MM.1S (cell line): ENCODE measurements around the gene PHACTR1.

Experiments used
- DNase-seq: peaks from one replicate; pipeline ENCODE4 v3.0.0-alpha.2; 2015
- H2AFZ ChIP-seq: fragments of 300-600 bp; sonication (generic); 2 replicates; pipeline ENCODE4 v1.6.0; 2016; ENCODE audit warnings: antibody characterized with exemption, low read length
- H3F3A ChIP-seq: fragments of 300-600 bp; sonication (generic); 2 replicates; pipeline ENCODE4 v1.6.1; 2016; ENCODE audit warnings: mild to moderate bottlenecking, antibody characterized with exemption, low read length, moderate library complexity, mixed read lengths; ENCODE audit not compliant: insufficient read depth
- H3K27ac ChIP-seq: fragments of 300-600 bp; sonication (generic); 2 replicates; pipeline ENCODE4 v1.5.1; 2016; ENCODE audit warnings: mild to moderate bottlenecking, low read length
- H3K27me3 ChIP-seq: fragments of 300-600 bp; sonication (generic); replicated peaks from 2 replicates; pipeline ENCODE4 v1.6.0; 2016; ENCODE audit warnings: low read length; ENCODE audit not compliant: insufficient read depth
- H3K36me3 ChIP-seq: fragments of 300-600 bp; sonication (generic); replicated peaks from 2 replicates; pipeline ENCODE4 v1.6.1; 2016; ENCODE audit warnings: mild to moderate bottlenecking, low read length, mixed read lengths; ENCODE audit not compliant: insufficient read depth
- H3K4me1 ChIP-seq: fragments of 300-600 bp; sonication (generic); 2 replicates; pipeline ENCODE4 v1.6.1; 2016; ENCODE audit warnings: low read length, mixed read lengths
- H3K4me2 ChIP-seq: fragments of 300-600 bp; sonication (generic); 2 replicates; pipeline ENCODE4 v1.6.0; 2016; ENCODE audit warnings: low read depth, low read length
- H3K4me3 ChIP-seq: fragments of 300-600 bp; sonication (generic); 2 replicates; pipeline ENCODE4 v1.5.1; 2016; ENCODE audit warnings: low read length, mixed read lengths
- H3K79me2 ChIP-seq: fragments of 300-600 bp; sonication (generic); 2 replicates; pipeline ENCODE4 v1.6.1; 2016; ENCODE audit warnings: mixed run types, low read length, mixed read lengths
- H3K9ac ChIP-seq: fragments of 300-600 bp; sonication (generic); 2 replicates; pipeline ENCODE4 v1.6.1; 2016; ENCODE audit warnings: low read length, mixed read lengths
- H3K9me2 ChIP-seq: fragments of 300-600 bp; sonication (generic); replicated peaks from 2 replicates; pipeline ENCODE4 v1.6.1; 2016; ENCODE audit warnings: mild to moderate bottlenecking, low read length, mixed read lengths; ENCODE audit not compliant: insufficient read depth
- H3K9me3 ChIP-seq: fragments of 300-600 bp; sonication (generic); replicated peaks from 2 replicates; pipeline ENCODE4 v1.6.1; 2016; ENCODE audit warnings: mild to moderate bottlenecking, low read length, mixed read lengths; ENCODE audit not compliant: insufficient read depth
- H4K20me1 ChIP-seq: fragments of 300-600 bp; sonication (generic); 2 replicates; pipeline ENCODE4 v1.6.1; 2016; ENCODE audit warnings: mild to moderate bottlenecking, low read length, moderate library complexity, mixed read lengths; ENCODE audit not compliant: insufficient read depth
- EZH2 ChIP-seq: fragments of 300-600 bp; sonication (generic); optimal IDR thresholded peaks from 2 replicates; pipeline ENCODE3; 2017; ENCODE audit warnings: low read depth, mild to moderate bottlenecking, antibody characterized with exemption, low read length, mixed read lengths
- EZH2phosphoT487 ChIP-seq: fragments of 300-600 bp; sonication (generic); IDR thresholded peaks from 2 replicates; pipeline ENCODE4 v1.6.1; 2018; ENCODE audit warnings: antibody characterized with exemption, low read length
- TF ChIP-seq, protein P1 (sequence below): fragments of 300-600 bp; sonication (generic); IDR thresholded peaks from 2 replicates; pipeline ENCODE4 v1.5.1; 2016; ENCODE audit warnings: antibody characterized with exemption, low read length, mixed read lengths

The PHACTR1 gene

DNA sequence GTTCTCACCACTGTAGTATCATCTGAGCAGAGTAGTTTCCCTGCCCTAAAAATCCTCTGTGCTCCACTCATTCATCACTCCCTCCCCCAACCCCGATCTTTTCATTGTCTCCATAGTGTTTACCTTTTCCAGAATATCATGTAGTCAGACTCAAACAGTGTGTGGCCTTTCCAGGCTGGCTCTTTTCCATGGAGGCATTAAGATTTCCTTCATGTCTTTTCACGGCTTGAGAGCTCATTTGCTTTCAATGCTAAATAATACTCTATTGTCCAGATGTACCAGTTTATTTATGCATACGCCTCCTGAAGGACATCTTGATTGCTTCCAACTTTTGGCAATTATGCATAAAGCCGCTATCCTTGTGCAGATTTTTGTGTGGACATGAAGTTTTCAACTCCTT is 235.8 kb downstream of the PHACTR1 start:
- Histone ChIP-seq H2AFZ (no peak overlapping the region), H3K36me3 (no peaks in the 10 kb centered on the region), H3F3A (no peaks in the 10 kb centered on the region), H3K9me2 (no peaks in the 10 kb centered on the region), H3K4me3 (no peak overlapping the region), H3K27ac (no peak overlapping the region), H3K4me2 (no peak overlapping the region), H3K27me3 (no peaks in the 10 kb centered on the region), H3K9me3 (no peaks in the 10 kb centered on the region), H3K9ac (no peak overlapping the region), H3K4me1 (peaks cover 2% of the 10 kb centered on the region; the same call in 1 of the 2 replicates), H3K79me2 (no peaks in the 10 kb centered on the region), H4K20me1 (no peaks in the 10 kb centered on the region)
- TF ChIP-seq EZH2 (no peak), EZH2phosphoT487 (no peak)
- TF ChIP-seq, protein P1, sequence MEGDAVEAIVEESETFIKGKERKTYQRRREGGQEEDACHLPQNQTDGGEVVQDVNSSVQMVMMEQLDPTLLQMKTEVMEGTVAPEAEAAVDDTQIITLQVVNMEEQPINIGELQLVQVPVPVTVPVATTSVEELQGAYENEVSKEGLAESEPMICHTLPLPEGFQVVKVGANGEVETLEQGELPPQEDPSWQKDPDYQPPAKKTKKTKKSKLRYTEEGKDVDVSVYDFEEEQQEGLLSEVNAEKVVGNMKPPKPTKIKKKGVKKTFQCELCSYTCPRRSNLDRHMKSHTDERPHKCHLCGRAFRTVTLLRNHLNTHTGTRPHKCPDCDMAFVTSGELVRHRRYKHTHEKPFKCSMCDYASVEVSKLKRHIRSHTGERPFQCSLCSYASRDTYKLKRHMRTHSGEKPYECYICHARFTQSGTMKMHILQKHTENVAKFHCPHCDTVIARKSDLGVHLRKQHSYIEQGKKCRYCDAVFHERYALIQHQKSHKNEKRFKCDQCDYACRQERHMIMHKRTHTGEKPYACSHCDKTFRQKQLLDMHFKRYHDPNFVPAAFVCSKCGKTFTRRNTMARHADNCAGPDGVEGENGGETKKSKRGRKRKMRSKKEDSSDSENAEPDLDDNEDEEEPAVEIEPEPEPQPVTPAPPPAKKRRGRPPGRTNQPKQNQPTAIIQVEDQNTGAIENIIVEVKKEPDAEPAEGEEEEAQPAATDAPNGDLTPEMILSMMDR = no peak
- DNase-seq = no peak

DNA sequence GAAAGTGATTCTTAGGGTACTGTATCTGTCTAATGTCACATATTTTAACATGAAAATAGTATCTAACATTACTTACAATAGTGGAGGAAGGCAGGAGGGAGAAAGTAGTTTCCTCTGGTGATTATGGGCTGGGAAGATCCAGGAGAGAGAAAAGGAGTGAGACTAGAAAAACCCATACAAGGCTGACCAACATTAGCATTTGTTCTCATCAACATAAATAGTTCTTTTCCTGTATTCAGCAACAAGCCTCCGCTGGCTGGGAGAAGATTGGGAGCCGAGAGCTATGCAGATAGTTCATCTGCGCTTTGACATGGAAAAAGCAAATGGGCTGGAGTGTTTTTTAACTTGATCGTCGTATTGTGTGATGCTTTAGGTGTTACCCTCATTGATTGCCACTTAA is 239.4 kb downstream of the PHACTR1 start:
- no peaks in the 10 kb centered on the region for H3K36me3 ChIP-seq
- no peaks in the 10 kb centered on the region for H3K27me3 ChIP-seq
- no peaks in the 10 kb centered on the region for H3K79me2 ChIP-seq
- no peak overlapping the region for H3K27ac ChIP-seq
- no peak for DNase-seq
- TF ChIP-seq EZH2 (no peak), EZH2phosphoT487 (no peak)
- no peak overlapping the region for H2AFZ ChIP-seq
- H3F3A ChIP-seq = no peaks in the 10 kb centered on the region
- no peak overlapping the region for H3K4me3 ChIP-seq
- H3K9ac ChIP-seq = no peak overlapping the region
- H3K4me2 ChIP-seq = no peak overlapping the region
- H3K4me1 ChIP-seq = peaks cover 2% of the 10 kb centered on the region; the same call in 1 of the 2 replicates
- no peaks in the 10 kb centered on the region for H4K20me1 ChIP-seq
- no peaks in the 10 kb centered on the region for H3K9me2 ChIP-seq
- H3K9me3 ChIP-seq = no peaks in the 10 kb centered on the region

DNA sequence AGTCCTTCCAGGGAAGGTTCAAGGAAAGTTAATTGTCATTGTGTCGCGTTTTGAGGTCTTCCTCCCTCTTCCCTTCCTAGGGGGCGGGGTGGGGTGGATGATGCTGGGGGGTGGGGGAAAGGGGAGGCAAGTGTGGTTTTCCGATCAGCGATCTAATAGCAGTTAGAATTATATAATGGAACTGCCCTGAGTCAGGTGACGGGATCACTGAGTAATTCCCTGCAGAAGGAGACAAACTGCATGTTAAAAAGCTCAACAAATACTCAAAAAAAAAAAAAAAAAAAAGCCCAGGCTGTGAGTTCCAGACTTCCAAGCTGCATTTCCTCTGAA is 240.4 kb downstream of the PHACTR1 start:
- H3K27me3 ChIP-seq = no peaks in the 10 kb centered on the region
- no peaks in the 10 kb centered on the region for H3K79me2 ChIP-seq
- TF ChIP-seq, protein P1 = no peak
- no peaks in the 10 kb centered on the region for H4K20me1 ChIP-seq
- H3K36me3 ChIP-seq = no peaks in the 10 kb centered on the region
- H3F3A ChIP-seq = no peaks in the 10 kb centered on the region
- peak overlapping the region; percentile 36; the same call in 1 of the 2 replicates for H3K9ac ChIP-seq
- H3K4me1 ChIP-seq = peaks cover 2% of the 10 kb centered on the region; the same call in 1 of the 2 replicates
- H3K9me3 ChIP-seq = no peaks in the 10 kb centered on the region
- peak overlapping the region; percentile 70 for H2AFZ ChIP-seq
- peak overlapping the region; percentile 73 for H3K4me3 ChIP-seq
- no peak overlapping the region for H3K27ac ChIP-seq
- H3K9me2 ChIP-seq = no peaks in the 10 kb centered on the region
- H3K4me2 ChIP-seq = peak overlapping the region; percentile 65
- no peak for DNase-seq

DNA sequence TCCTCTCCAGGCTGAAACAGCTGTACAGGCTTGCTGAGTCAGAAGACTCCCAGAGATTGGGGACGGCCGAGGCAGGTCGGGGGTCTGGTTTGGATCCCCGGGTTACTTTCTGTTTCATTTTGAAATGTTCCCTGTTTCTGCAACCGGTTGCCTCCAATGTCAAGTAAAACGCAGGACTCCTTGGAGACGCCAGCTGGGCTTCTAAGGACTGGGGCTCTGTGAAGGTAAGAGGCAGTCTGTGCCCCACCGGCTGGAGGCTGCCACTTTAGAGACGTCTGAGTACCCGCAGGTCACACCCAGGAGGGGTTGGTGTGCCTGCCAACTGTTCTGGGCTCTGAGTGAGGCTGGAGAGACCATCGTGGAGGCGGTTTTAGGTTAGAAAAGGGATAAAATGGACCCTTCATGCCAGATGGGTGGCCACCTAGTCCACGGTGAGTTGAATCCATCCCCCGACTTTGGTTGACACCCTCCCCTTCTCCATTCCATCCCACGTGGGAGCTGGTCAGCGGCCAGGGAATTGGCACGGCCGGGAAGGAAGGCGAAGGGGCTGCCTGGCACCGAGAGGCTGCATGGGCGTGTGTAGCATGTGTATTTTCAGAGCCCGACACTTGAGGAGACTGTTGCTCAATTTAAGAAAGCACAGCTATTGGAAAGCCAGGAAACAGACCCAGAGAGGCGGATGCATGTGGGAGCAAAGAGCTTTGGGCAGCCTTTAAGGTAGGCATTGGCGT is 240.9 kb downstream of the PHACTR1 start:
- no peaks in the 10 kb centered on the region for H3K79me2 ChIP-seq
- TF ChIP-seq EZH2 (no peak), EZH2phosphoT487 (no peak)
- TF ChIP-seq, protein P1 = no peak
- H3K9ac ChIP-seq = peak overlapping the region; percentile 36; the same call in 1 of the 2 replicates
- H3K9me2 ChIP-seq = no peaks in the 10 kb centered on the region
- no peaks in the 10 kb centered on the region for H3K9me3 ChIP-seq
- H4K20me1 ChIP-seq = no peaks in the 10 kb centered on the region
- H3K36me3 ChIP-seq = no peaks in the 10 kb centered on the region
- peak; percentile 25 for DNase-seq
- H3K27ac ChIP-seq = no peak overlapping the region
- no peaks in the 10 kb centered on the region for H3K27me3 ChIP-seq
- peak overlapping the region; percentile 65 for H3K4me2 ChIP-seq
- H2AFZ ChIP-seq = peak overlapping the region; percentile 70
- peaks cover 2% of the 10 kb centered on the region; the same call in 1 of the 2 replicates for H3K4me1 ChIP-seq
- peak overlapping the region; percentile 73 for H3K4me3 ChIP-seq
- no peaks in the 10 kb centered on the region for H3F3A ChIP-seq
